Thyroid gland (tissue), 4 donors: ENCODE data around the gene MEIS1. TPM values are rescaled to one million over a fixed set of nuclear protein-coding genes. Genes with fewer than 3 reads are reported as not detected.

Experiments used
- DNase-seq, 2 donors: peaks; one replicate each; pipeline ENCODE4 v3.0.0-alpha.2; 2019
- H3K27ac ChIP-seq, 3 donors: fragments of 200-600 bp; sonication (generic); 1 replicate in 2 of 3; 2 replicates in 1 of 3; pipeline ENCODE4 v1.5.1; 2016 to 2019; ENCODE audit warnings: mild to moderate bottlenecking in 1 of 3, moderate library complexity in 1 of 3
- H3K27me3 ChIP-seq: fragments of 200-600 bp; sonication (generic); one replicate; pipeline ENCODE4 v1.5.1; 2019
- H3K36me3 ChIP-seq, 2 donors: fragments of 200-600 bp; sonication (generic); one replicate each; pipeline ENCODE4 v1.5.1; 2016 to 2019
- H3K4me1 ChIP-seq, 2 donors: fragments of 200-600 bp; sonication (generic); one replicate each; pipeline ENCODE4 v1.5.1; 2017 to 2019
- H3K4me3 ChIP-seq, 3 donors: fragments of 200-600 bp; sonication (generic); replicated peaks in 1 of 3; 1 replicate in 2 of 3; 2 replicates in 1 of 3; pipeline ENCODE4 v1.5.1; 2016; ENCODE audit warnings: mild to moderate bottlenecking in 1 of 3
- H3K9me3 ChIP-seq: fragments of 200-600 bp; sonication (generic); one replicate; pipeline ENCODE4 v1.5.1; 2017
- CTCF ChIP-seq, 6 experiments: fragments of 200-600 bp in 3 of 6; fragments of 450-650 bp in 3 of 6; sonication (generic) in 3 of 6; IDR thresholded peaks; one replicate each; pipeline ENCODE4 v1.5.1; 2016 to 2019; ENCODE audit warnings: antibody characterized with exemption in 6 of 6, mild to moderate bottlenecking in 2 of 6, inconsistent platforms in 1 of 6, moderate library complexity in 1 of 6
- POLR2A ChIP-seq, 2 donors: fragments of 450-650 bp; IDR thresholded peaks; one replicate each; pipeline ENCODE4 v1.6.1; 2017; ENCODE audit warnings: antibody characterized with exemption in 2 of 2, mild to moderate bottlenecking in 2 of 2, moderate library complexity in 1 of 2
- WGBS, 2 donors: methylation state at CpG; one replicate each; pipeline ENCODE4 v1.1.5; 2017; 5-methylcytosine and 5-hydroxymethylcytosine counted together
- intact Hi-C: fragments of 100-400 bp; cut with DNase I; formaldehyde crosslinking; loops from one replicate; pipeline ENCODE4 v1.15.1; 2023
- total RNA-seq, 4 donors: library from RNA; depleted of rRNA; stranded (reverse); fragments of >200 nt; gene quantifications; one replicate each; pipeline ENCODE4 v1.2.3, GENCODE V29; 2016

The MEIS1 gene
- total RNA-seq, 4 donors from 2014 or later, result 6.8 to 11.8 (median 9.4) TPM

- TF ChIP-seq CTCF (IDR thresholded peaks at IDR 0.05), result no peak
- no peak for TF ChIP-seq POLR2A (IDR thresholded peaks at IDR 0.05)
- intact Hi-C loops, result no loop called here
- no peaks in the 10 kb centered on the region for H3K9me3 ChIP-seq
- H3K36me3 ChIP-seq, result no peaks in the 10 kb centered on the region
- 56 to 58% methylated on average over 13 of the region's 13 CpGs for WGBS, 2 donors
- H3K4me3 ChIP-seq, result no peak overlapping the region
- H3K27me3 ChIP-seq, result no peaks in the 10 kb centered on the region
- no peaks in the 10 kb centered on the region for H3K4me1 ChIP-seq
- DNase-seq, result no peak
- no peak overlapping the region for H3K27ac ChIP-seq
These were observed 72.8 kb downstream of the MEIS1 start for GRCh38 chr2:66507673-66508201.

GRCh38 chr2:66508484-66509071 lies 73.7 kb downstream of the MEIS1 start:
- 76 to 81% methylated on average over 17 of the region's 17 CpGs for WGBS, 2 donors
- Histone ChIP-seq H3K27ac (no peak overlapping the region), H3K4me3 (no peak overlapping the region)

GRCh38 chr2:66509326-66509811 lies 74.4 kb downstream of the MEIS1 start:
- Histone ChIP-seq H3K27me3 (no peaks in the 10 kb centered on the region), H3K4me3 (no peak overlapping the region), H3K9me3 (no peaks in the 10 kb centered on the region), H3K36me3 (no peaks in the 10 kb centered on the region), H3K27ac (no peak overlapping the region), H3K4me1 (no peaks in the 10 kb centered on the region)
- intact Hi-C loops, result no loop called here
- DNase-seq, result no peak
- 91 to 92% methylated on average over 1 of the region's 1 CpG for WGBS, 2 donors
- no peak for TF ChIP-seq POLR2A (IDR thresholded peaks at IDR 0.05)
- no peak for TF ChIP-seq CTCF (IDR thresholded peaks at IDR 0.05)

More at GRCh38 chr2:66508484-66509071, 73.7 kb downstream of the MEIS1 start:
- no peaks in the 10 kb centered on the region for H3K9me3 ChIP-seq
- H3K27me3 ChIP-seq, result no peaks in the 10 kb centered on the region
- no peaks in the 10 kb centered on the region for H3K36me3 ChIP-seq
- TF ChIP-seq CTCF (IDR thresholded peaks at IDR 0.05) (no peak), POLR2A (IDR thresholded peaks at IDR 0.05) (no peak)
- intact Hi-C loops, result no loop called here
- no peak for DNase-seq
- no peaks in the 10 kb centered on the region for H3K4me1 ChIP-seq

DNA sequence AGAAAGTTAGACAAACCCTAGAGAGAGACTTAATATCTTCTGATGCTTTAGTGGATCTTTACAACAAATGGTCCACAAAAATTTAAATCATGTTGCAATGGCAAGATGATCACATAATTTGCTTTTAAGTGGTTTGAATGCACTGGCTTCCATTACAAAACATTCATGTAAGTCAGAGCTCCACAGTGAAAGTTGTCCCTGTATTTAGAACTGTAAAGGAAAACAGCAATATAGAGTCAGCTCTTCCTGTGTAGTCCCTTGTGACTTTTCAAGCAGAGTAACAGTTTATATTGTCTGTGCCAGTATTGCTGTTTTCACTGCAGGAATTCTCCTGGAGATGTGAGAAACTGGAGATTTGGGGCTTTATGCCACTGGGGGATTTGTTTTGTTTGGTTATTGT lies 77.7 kb downstream of the MEIS1 start:
- intact Hi-C loops, result no loop called here
- Histone ChIP-seq H3K4me1 (no peaks in the 10 kb centered on the region), H3K27ac (no peak overlapping the region)

More for the DNA sequence above, 77.7 kb downstream of the MEIS1 start:
- Histone ChIP-seq H3K36me3 (no peaks in the 10 kb centered on the region), H3K27me3 (no peaks in the 10 kb centered on the region), H3K4me3 (no peak overlapping the region), H3K9me3 (no peaks in the 10 kb centered on the region)
- TF ChIP-seq CTCF (IDR thresholded peaks at IDR 0.05) (no peak), POLR2A (IDR thresholded peaks at IDR 0.05) (no peak)
- no peak for DNase-seq
